Measurements from ENCODE around the gene TFEC. TPM values are rescaled to one million over a fixed set of nuclear protein-coding genes. Genes with fewer than 3 reads are reported as not detected.

The TFEC gene
- total and polyA plus RNA-seq, 10 of the 15 experiments (the other 5 are each of a cell fraction or from before 2014, with no cell fraction given), result 0.18 to 5.8 (median 2.4) TPM

GRCh38 chr7:115937960-115938359 is 92.6 kb downstream of the TFEC start:
- H3K36me3 ChIP-seq (ENCODE audit: control insufficient read depth in 2 of 2, insufficient read depth in 2 of 2, low read length in 1 of 2), result no peaks in the 10 kb centered on the region
- H3K9ac ChIP-seq (ENCODE audit: control insufficient read depth, insufficient read depth, low read length), result no peak overlapping the region
- TF ChIP-seq PAX8 (IDR thresholded peaks at IDR 0.05) (no peak), TAF1 (IDR thresholded peaks at IDR 0.05; ENCODE audit: borderline replicate concordance, low read depth, low read length) (no peak), SIN3A (IDR thresholded peaks at IDR 0.05; ENCODE audit: low read depth, low read length) (no peak), CHD1 (IDR thresholded peaks at IDR 0.05; ENCODE audit: low read depth, low read length) (no peak), SPI1 (IDR thresholded peaks at IDR 0.05; ENCODE audit: borderline replicate concordance, insufficient read depth, low read depth, low read length) (no peak), PML (IDR thresholded peaks at IDR 0.05; ENCODE audit: low read length) (no peak), IRF5 (IDR thresholded peaks at IDR 0.05; ENCODE audit: borderline replicate concordance) (no peak), NFYB (IDR thresholded peaks at IDR 0.05; ENCODE audit: insufficient read depth, low read depth, low read length) (no peak)
- TF ChIP-seq, protein P1, sequence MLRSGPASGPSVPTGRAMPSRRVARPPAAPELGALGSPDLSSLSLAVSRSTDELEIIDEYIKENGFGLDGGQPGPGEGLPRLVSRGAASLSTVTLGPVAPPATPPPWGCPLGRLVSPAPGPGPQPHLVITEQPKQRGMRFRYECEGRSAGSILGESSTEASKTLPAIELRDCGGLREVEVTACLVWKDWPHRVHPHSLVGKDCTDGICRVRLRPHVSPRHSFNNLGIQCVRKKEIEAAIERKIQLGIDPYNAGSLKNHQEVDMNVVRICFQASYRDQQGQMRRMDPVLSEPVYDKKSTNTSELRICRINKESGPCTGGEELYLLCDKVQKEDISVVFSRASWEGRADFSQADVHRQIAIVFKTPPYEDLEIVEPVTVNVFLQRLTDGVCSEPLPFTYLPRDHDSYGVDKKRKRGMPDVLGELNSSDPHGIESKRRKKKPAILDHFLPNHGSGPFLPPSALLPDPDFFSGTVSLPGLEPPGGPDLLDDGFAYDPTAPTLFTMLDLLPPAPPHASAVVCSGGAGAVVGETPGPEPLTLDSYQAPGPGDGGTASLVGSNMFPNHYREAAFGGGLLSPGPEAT (IDR thresholded peaks at IDR 0.05; ENCODE audit: low read depth), result no peak
- no peaks in the 10 kb centered on the region for H3K9me3 ChIP-seq (replicated peaks; ENCODE audit: control insufficient read depth, insufficient read depth, low read length)
- ATAC-seq (no peak), FAIRE-seq (no peak), DNase-seq (ENCODE audit: low read depth, low spot score) (no peak)
- H3K4me1 ChIP-seq (ENCODE audit: control insufficient read depth, insufficient read depth, low read length), result no peaks in the 10 kb centered on the region
- no peak overlapping the region for H3K4me3 ChIP-seq
- no peak overlapping the region for H2AFZ ChIP-seq (ENCODE audit: control insufficient read depth, low read depth, low read length)
- RAD21 ChIA-PET (ENCODE audit: unreplicated experiment), result no interaction called here
- 0% methylated on average over 1 of the region's 1 CpG for WGBS (ENCODE audit: insufficient coverage, insufficient replicate concordance, low lambda C conversion rate, missing lambda C conversion rate)
- no peak overlapping the region for H3K4me2 ChIP-seq (ENCODE audit: control insufficient read depth, insufficient read depth)
- SMC1A ChIA-PET (ENCODE audit: uncharacterized antibody, unreplicated experiment), result no interaction called here
- H3K27ac ChIP-seq (ENCODE audit: control insufficient read depth, insufficient read depth), result no peak overlapping the region
- POLR2A ChIA-PET, result no interaction called here
- no TSS peak for BruUV-seq (replicated peaks)
- intact Hi-C loops (cut with micrococcal nuclease; ENCODE audit: unreplicated experiment) (no loop called here), in situ Hi-C loops (cut with MboI) (no loop called here)
- H3K79me2 ChIP-seq (ENCODE audit: control insufficient read depth, insufficient read depth, low read length), result no peaks in the 10 kb centered on the region
- CTCF ChIA-PET, result no interaction called here
- H4K20me1 ChIP-seq (ENCODE audit: control insufficient read depth, insufficient read depth), result no peaks in the 10 kb centered on the region
- no peaks in the 10 kb centered on the region for H3K27me3 ChIP-seq (replicated peaks in 1 of 2; ENCODE audit: control insufficient read depth in 2 of 2, insufficient read depth in 2 of 2, low read length in 1 of 2)
